ENCODE data around the gene XIRP1.

Gene XIRP1

GRCh38 chr3:39191111-39191510 is 1.3 kb downstream of the XIRP1 start:
- TF ChIP-seq, protein P1, sequence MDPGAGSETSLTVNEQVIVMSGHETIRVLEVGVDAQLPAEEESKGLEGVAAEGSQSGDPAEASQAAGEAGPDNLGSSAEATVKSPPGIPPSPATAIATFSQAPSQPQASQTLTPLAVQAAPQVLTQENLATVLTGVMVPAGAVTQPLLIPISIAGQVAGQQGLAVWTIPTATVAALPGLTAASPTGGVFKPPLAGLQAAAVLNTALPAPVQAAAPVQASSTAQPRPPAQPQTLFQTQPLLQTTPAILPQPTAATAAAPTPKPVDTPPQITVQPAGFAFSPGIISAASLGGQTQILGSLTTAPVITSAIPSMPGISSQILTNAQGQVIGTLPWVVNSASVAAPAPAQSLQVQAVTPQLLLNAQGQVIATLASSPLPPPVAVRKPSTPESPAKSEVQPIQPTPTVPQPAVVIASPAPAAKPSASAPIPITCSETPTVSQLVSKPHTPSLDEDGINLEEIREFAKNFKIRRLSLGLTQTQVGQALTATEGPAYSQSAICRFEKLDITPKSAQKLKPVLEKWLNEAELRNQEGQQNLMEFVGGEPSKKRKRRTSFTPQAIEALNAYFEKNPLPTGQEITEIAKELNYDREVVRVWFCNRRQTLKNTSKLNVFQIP (CRISPR knock-in tag; IDR thresholded peaks at IDR 0.05; ENCODE audit: borderline replicate concordance, low read depth), result no peak
- TF ChIP-seq ZNF8 (CRISPR knock-in tag; IDR thresholded peaks at IDR 0.05), result no peak
- no peak for TF ChIP-seq ESRRG (CRISPR knock-in tag; IDR thresholded peaks at IDR 0.05)
- no peak for TF ChIP-seq PATZ1 (CRISPR knock-in tag; IDR thresholded peaks at IDR 0.05; ENCODE audit: borderline replicate concordance)
- no peak for TF ChIP-seq TCF4 (CRISPR knock-in tag; IDR thresholded peaks at IDR 0.05; ENCODE audit: borderline replicate concordance)
- TF ChIP-seq SNAI2 (CRISPR knock-in tag; IDR thresholded peaks at IDR 0.05), result no peak
- TF ChIP-seq BACH2 (CRISPR knock-in tag; IDR thresholded peaks at IDR 0.05; ENCODE audit: borderline replicate concordance), result no peak
- no peak for TF ChIP-seq OSR1 (CRISPR knock-in tag; IDR thresholded peaks at IDR 0.05)
- no peak for TF ChIP-seq TOX (CRISPR knock-in tag; IDR thresholded peaks at IDR 0.05; ENCODE audit: borderline replicate concordance)
- no peak for TF ChIP-seq ARNTL (CRISPR knock-in tag; IDR thresholded peaks at IDR 0.05; ENCODE audit: borderline replicate concordance, low read depth)
- no peak for TF ChIP-seq ZFP3 (CRISPR knock-in tag; IDR thresholded peaks at IDR 0.05)
- no peak for TF ChIP-seq PPARA (CRISPR knock-in tag; IDR thresholded peaks at IDR 0.05; ENCODE audit: borderline replicate concordance)
- TF ChIP-seq CSRNP3 (CRISPR knock-in tag; IDR thresholded peaks at IDR 0.05), result no peak
- no peak for TF ChIP-seq GLIS3 (CRISPR knock-in tag; IDR thresholded peaks at IDR 0.05)
- no peak for TF ChIP-seq ZNF565 (CRISPR knock-in tag; conservative IDR thresholded peaks at IDR 0.05; ENCODE audit: low read depth)
- no peak for TF ChIP-seq ZFP30 (CRISPR knock-in tag; IDR thresholded peaks at IDR 0.05)
- TF ChIP-seq, protein P2, sequence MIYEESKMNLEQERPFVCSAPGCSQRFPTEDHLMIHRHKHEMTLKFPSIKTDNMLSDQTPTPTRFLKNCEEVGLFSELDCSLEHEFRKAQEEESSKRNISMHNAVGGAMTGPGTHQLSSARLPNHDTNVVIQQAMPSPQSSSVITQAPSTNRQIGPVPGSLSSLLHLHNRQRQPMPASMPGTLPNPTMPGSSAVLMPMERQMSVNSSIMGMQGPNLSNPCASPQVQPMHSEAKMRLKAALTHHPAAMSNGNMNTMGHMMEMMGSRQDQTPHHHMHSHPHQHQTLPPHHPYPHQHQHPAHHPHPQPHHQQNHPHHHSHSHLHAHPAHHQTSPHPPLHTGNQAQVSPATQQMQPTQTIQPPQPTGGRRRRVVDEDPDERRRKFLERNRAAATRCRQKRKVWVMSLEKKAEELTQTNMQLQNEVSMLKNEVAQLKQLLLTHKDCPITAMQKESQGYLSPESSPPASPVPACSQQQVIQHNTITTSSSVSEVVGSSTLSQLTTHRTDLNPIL (CRISPR knock-in tag; IDR thresholded peaks at IDR 0.05; ENCODE audit: low read depth), result no peak
- no peak for ATAC-seq

DNA sequence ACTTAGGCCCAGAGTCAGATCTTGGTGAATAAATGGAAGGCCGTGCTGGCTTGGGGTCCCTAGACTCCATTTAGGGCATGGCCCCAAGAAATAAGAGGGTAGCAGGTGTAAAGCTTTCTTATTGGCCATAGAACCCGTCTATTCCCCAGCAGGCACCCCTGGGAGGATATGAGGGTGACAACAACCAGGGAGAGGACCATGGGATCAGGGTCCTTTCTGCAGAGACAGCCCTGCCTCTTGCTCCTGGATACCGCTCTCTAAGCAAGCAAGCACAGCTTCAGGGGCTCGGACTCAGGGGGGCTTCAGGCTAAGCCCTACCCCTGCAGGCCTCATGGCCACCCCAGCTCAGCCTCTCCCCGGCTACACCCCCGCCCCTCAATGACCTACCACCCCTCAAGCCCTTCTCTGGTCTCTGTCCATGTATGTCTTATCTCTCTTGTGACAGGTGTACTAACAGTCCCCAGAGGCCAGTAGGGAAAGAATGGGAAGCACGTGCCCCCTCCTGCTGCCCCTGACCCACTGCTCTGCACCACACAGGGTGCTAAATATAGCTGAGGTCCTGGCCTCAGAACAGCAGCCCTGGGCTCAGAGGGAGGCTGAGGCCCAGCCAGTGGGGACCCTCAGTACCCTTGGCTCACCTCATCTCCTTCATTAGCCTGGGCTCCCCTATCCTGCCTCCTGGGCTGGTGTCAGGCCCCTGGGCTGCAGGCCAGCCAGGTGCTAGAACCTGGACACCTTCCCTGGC is 1.9 kb downstream of the XIRP1 start:
- no peak for TF ChIP-seq ZNF565 (CRISPR knock-in tag; conservative IDR thresholded peaks at IDR 0.05; ENCODE audit: low read depth)
- TF ChIP-seq TOX (CRISPR knock-in tag; IDR thresholded peaks at IDR 0.05; ENCODE audit: borderline replicate concordance), result no peak
- TF ChIP-seq ISL1 (CRISPR knock-in tag; IDR thresholded peaks at IDR 0.05), result no peak
- TF ChIP-seq, protein P1 (CRISPR knock-in tag; IDR thresholded peaks at IDR 0.05; ENCODE audit: borderline replicate concordance, low read depth), result no peak
- no peak for TF ChIP-seq ZNF70 (CRISPR knock-in tag; IDR thresholded peaks at IDR 0.05)
- TF ChIP-seq, protein P2 (CRISPR knock-in tag; IDR thresholded peaks at IDR 0.05; ENCODE audit: low read depth), result no peak
- no peak for TF ChIP-seq SNAI2 (CRISPR knock-in tag; IDR thresholded peaks at IDR 0.05)
- no peak for TF ChIP-seq BACH2 (CRISPR knock-in tag; IDR thresholded peaks at IDR 0.05; ENCODE audit: borderline replicate concordance)
- TF ChIP-seq ESRRG (CRISPR knock-in tag; IDR thresholded peaks at IDR 0.05), result no peak
- no peak for TF ChIP-seq PPARA (CRISPR knock-in tag; IDR thresholded peaks at IDR 0.05; ENCODE audit: borderline replicate concordance)
- no peak for ATAC-seq

- ATAC-seq, result peak; percentile 86
- no peak for TF ChIP-seq ZC3H10 (CRISPR knock-in tag; IDR thresholded peaks at IDR 0.05)
- TF ChIP-seq ZFP3 (CRISPR knock-in tag; IDR thresholded peaks at IDR 0.05), result no peak
- no peak for TF ChIP-seq ARNTL (CRISPR knock-in tag; IDR thresholded peaks at IDR 0.05; ENCODE audit: borderline replicate concordance, low read depth)
- TF ChIP-seq CSDC2 (CRISPR knock-in tag; IDR thresholded peaks at IDR 0.05), result no peak
- TF ChIP-seq BACH2 (CRISPR knock-in tag; IDR thresholded peaks at IDR 0.05; ENCODE audit: borderline replicate concordance), result no peak
- no peak for TF ChIP-seq GLIS3 (CRISPR knock-in tag; IDR thresholded peaks at IDR 0.05)
- TF ChIP-seq TSHZ2 (CRISPR knock-in tag; IDR thresholded peaks at IDR 0.05), result no peak
- no peak for TF ChIP-seq ISL1 (CRISPR knock-in tag; IDR thresholded peaks at IDR 0.05)
- no peak for TF ChIP-seq TOX (CRISPR knock-in tag; IDR thresholded peaks at IDR 0.05; ENCODE audit: borderline replicate concordance)
- no peak for TF ChIP-seq ZNF565 (CRISPR knock-in tag; conservative IDR thresholded peaks at IDR 0.05; ENCODE audit: low read depth)
- TF ChIP-seq ZNF8 (CRISPR knock-in tag; IDR thresholded peaks at IDR 0.05), result no peak
Observed at GRCh38 chr3:39189959-39190269, 2.5 kb downstream of the XIRP1 start.
